Measurements from ENCODE around the gene PRDX6. TPM values are rescaled to one million over a fixed set of nuclear protein-coding genes. Genes with fewer than 3 reads are reported as not detected.
A peak's percentile ranks its signal among the peaks of the same experiment; 100 is the strongest.

The PRDX6 gene
- total and polyA plus RNA-seq, 2 of the 4 experiments (the other 2 are of a cell fraction): 373 to 426 TPM

DNA sequence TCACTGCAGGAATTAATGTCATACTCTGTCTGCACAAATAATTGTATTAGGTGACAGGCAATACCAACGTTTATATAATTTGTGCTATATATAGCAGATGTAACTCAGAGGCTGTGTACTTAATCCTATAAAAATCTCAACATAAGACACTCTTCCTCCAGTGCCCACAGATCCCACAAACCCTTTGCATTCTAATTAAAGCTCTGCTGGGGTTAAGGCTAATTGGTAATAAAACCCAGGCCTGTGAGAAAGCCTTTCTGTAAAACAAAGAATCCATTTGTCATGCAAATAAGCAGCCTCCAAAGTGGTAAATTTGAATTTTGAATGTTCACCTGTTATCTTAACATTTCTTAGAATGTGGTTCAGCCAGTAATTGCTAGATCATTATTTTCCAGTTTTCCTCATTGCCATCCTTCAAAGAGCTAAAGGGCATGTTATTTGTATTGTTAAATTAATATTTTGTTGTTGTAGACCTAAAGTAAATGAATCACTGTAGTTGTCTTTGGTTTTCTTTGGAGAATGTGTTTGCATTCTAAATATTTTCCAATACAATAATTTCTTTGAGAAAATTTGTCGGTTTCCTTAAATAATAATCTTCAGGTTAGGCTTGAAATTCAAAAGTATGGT, 46.3 kb upstream of the PRDX6 start (continued):
- TF ChIP-seq, protein P1, sequence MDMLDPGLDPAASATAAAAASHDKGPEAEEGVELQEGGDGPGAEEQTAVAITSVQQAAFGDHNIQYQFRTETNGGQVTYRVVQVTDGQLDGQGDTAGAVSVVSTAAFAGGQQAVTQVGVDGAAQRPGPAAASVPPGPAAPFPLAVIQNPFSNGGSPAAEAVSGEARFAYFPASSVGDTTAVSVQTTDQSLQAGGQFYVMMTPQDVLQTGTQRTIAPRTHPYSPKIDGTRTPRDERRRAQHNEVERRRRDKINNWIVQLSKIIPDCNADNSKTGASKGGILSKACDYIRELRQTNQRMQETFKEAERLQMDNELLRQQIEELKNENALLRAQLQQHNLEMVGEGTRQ (IDR thresholded peaks at IDR 0.05; ENCODE audit: low read depth, low read length): no peak

DNA sequence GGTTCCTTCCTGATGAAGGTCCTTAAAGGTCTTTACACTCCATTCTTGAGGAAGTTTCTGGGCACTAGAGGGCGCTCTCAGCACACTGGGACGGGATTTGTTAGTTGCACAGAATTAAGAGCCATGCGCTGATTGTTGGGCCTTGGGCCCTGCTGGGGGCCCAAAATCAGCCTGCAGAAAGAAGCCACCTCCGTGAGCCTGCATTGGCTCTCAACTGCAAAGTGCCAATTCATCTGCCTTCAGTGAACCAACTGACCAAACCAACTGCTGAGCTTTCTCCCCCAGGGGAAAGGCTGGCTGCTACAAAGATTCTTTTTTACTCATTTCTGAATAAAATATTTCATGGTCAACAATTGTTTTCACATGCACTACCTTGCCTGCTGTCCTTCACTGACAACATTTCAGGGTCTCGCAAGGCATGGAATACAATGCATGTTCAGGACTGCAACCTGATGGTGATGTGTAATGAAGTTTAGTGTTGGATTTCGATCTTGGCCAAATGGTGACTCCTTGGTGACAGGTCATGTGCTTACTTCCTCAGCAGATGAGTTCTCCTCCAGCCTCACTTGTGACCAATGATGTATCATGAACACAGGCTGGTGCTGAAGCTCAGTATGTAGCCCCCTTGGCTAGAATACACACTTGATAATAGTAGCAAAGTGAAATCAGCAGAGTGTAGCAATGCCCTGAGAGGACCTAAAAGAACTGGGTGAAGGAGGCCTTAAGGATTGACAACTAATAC, 45.7 kb upstream of the PRDX6 start:
- Histone ChIP-seq H3K4me2 (ENCODE audit: low read depth, low read length) (no peak overlapping the region), H2BK5ac (ENCODE audit: low read depth, low read length, poor library complexity, severe bottlenecking) (no peak overlapping the region), H3K9me3 (ENCODE audit: control insufficient read depth, insufficient read depth, low read length) (no peaks in the 10 kb centered on the region), H3K4me3 (ENCODE audit: insufficient read depth, low read depth, low read length) (no peak overlapping the region), H2AK5ac (ENCODE audit: low read depth, low read length) (peak overlapping the region; percentile 41; the same call in 1 of the 2 replicates), H3K56ac (ENCODE audit: extremely low read depth, insufficient read depth, low read length) (no peak overlapping the region), H4K91ac (ENCODE audit: insufficient read depth, low read depth, low read length) (no peak overlapping the region; the same call in 1 of the 2 replicates), H2BK20ac (ENCODE audit: low read depth, low read length) (no peak overlapping the region), H3K36me3 (ENCODE audit: control insufficient read depth, insufficient read depth, low read length) (no peaks in the 10 kb centered on the region), H3K27me3 (ENCODE audit: control insufficient read depth, insufficient read depth, low read length) (no peaks in the 10 kb centered on the region), H2BK120ac (ENCODE audit: low read depth, low read length) (no peak overlapping the region), H3K4me1 (ENCODE audit: control insufficient read depth, insufficient read depth, low read length) (peaks cover 5% of the 10 kb centered on the region; the same call in 1 of the 2 replicates), H4K20me1 (ENCODE audit: insufficient read depth, low read length) (no peaks in the 10 kb centered on the region), H3K79me1 (ENCODE audit: low read depth in 1 of 2, low read length in 2 of 2) (peaks cover 0 to 9% of the 10 kb centered on the region in 2 experiments; a peak in 1 of 4 replicates), H4K8ac (ENCODE audit: low read depth in 2 of 2, low read length in 2 of 2) (peak overlapping the region in 1 of 2 experiments; percentile 64; a peak in 1 of 4 replicates), H3K9me1 (ENCODE audit: insufficient read depth, low read length) (peaks cover 3% of the 10 kb centered on the region; the same call in 1 of the 2 replicates), H3K14ac (replicated peaks; ENCODE audit: low read depth, low read length) (peak overlapping the region; percentile 8; the same call in 1 of the 2 replicates), H3K9ac (ENCODE audit: low read depth, low read length) (peak overlapping the region; percentile 24; the same call in 1 of the 2 replicates), H2BK15ac (ENCODE audit: low read depth, low read length) (no peak overlapping the region), H4K5ac (ENCODE audit: low read depth, low read length) (no peak overlapping the region), H2AFZ (replicated peaks; ENCODE audit: low read length, poor library complexity) (peak overlapping the region; percentile 79), H3K23ac (ENCODE audit: low read depth, low read length) (no peak overlapping the region), H3K18ac (ENCODE audit: low read depth, low read length) (no peak overlapping the region), H3K4ac (ENCODE audit: low read depth, low read length) (no peak overlapping the region), H3K27ac (ENCODE audit: insufficient read depth, low read length) (no peak overlapping the region), H2AK9ac (replicated peaks; ENCODE audit: low read depth, low read length, poor library complexity) (peak overlapping the region; percentile 8)
- BruUV-seq (replicated peaks): no TSS peak
- ChIA-PET POLR2A (ENCODE audit: unreplicated experiment) (no interaction called here), CTCF (interaction anchor here (0.6 to 3.6 kb wide), 3 partner anchors 47 to 393 kb away, joined by 3 to 17 read pairs (median 14); partner anchors contain the start of genes CENPL, DARS2 and PRDX6)
- in situ Hi-C loops (cut with MboI; ENCODE audit: low sequenced_read_pairs): loop anchor here (10.0 kb wide), 1 partner anchor 393 kb away; the partner anchor contains the start of genes CENPL and DARS2
- intact Hi-C loops (cut with micrococcal nuclease): loop anchor here (1.0 to 10.0 kb wide), 9 partner anchors 47 to 783 kb away; partner anchors contain the start of genes CENPL, DARS2, GAS5 and ZBTB37
- WGBS, 2 experiments (ENCODE audit: extremely low coverage in 2 of 2, insufficient read length in 1 of 2): 0% methylated on average over 3 of the region's 6 CpGs; no CpG with 5 or more reads in 1 of the 2 experiments
- DNase-seq (peak; percentile 88), ATAC-seq (ENCODE audit: low read depth) (peak; percentile 44)
- dilution Hi-C loops (cut with HindIII; ENCODE audit: low sequenced_read_pairs, unreplicated experiment): no loop called here
- TF ChIP-seq CHD1 (IDR thresholded peaks at IDR 0.05; ENCODE audit: low read depth, low read length): no peak
- no peak for TF ChIP-seq RFX5 (IDR thresholded peaks at IDR 0.05; ENCODE audit: low read depth, low read length)
- 0 out of 2 replicates have a peak, but pooled peaks have one; percentile 35 for TF ChIP-seq POLR2A (IDR thresholded peaks at IDR 0.05; ENCODE audit: low read depth, low read length)
- peak; percentile 87 for TF ChIP-seq SMC3 (IDR thresholded peaks at IDR 0.05; ENCODE audit: low read depth, low read length)
- TF ChIP-seq MXI1 (IDR thresholded peaks at IDR 0.05; ENCODE audit: borderline replicate concordance, low read depth, low read length): peak; percentile 65; the same call in 1 of the 2 replicates
- TF ChIP-seq, protein P2, sequence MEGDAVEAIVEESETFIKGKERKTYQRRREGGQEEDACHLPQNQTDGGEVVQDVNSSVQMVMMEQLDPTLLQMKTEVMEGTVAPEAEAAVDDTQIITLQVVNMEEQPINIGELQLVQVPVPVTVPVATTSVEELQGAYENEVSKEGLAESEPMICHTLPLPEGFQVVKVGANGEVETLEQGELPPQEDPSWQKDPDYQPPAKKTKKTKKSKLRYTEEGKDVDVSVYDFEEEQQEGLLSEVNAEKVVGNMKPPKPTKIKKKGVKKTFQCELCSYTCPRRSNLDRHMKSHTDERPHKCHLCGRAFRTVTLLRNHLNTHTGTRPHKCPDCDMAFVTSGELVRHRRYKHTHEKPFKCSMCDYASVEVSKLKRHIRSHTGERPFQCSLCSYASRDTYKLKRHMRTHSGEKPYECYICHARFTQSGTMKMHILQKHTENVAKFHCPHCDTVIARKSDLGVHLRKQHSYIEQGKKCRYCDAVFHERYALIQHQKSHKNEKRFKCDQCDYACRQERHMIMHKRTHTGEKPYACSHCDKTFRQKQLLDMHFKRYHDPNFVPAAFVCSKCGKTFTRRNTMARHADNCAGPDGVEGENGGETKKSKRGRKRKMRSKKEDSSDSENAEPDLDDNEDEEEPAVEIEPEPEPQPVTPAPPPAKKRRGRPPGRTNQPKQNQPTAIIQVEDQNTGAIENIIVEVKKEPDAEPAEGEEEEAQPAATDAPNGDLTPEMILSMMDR (conservative IDR thresholded peaks at IDR 0.05; ENCODE audit: low read depth, low read length): peak; percentile 94
- no peak for TF ChIP-seq NFE2L2 (IDR thresholded peaks at IDR 0.05; ENCODE audit: low read depth, low read length)
- peak; percentile 94 for TF ChIP-seq RAD21 (IDR thresholded peaks at IDR 0.05; ENCODE audit: low read length)
- TF ChIP-seq RCOR1 (IDR thresholded peaks at IDR 0.05; ENCODE audit: insufficient replicate concordance, low read length): no peak
- no peak for TF ChIP-seq BHLHE40 (IDR thresholded peaks at IDR 0.05; ENCODE audit: low read depth, low read length)
- TF ChIP-seq MAZ (IDR thresholded peaks at IDR 0.05; ENCODE audit: borderline replicate concordance, low read depth, low read length): 0 out of 2 replicates have a peak, but pooled peaks have one; percentile 39

All from IMR-90 (cell line).